Astrocyte (in vitro differentiated cells and primary cell): Measurements from ENCODE around the gene CLDN34.

Experiments
- EZH2 ChIP-seq: IDR thresholded peaks from 2 replicates; pipeline ENCODE4 v1.6.1; 2012; ENCODE audit warnings: mild to moderate bottlenecking, low read length, inconsistent platforms; ENCODE audit not compliant: insufficient read depth
- TF ChIP-seq, protein P1 (sequence below): IDR thresholded peaks from 2 replicates; pipeline ENCODE4 v1.5.1; 2011; ENCODE audit warnings: low read depth, mild to moderate bottlenecking, inconsistent platforms, low read length, moderate library complexity; ENCODE audit not compliant: insufficient read depth

DNA sequence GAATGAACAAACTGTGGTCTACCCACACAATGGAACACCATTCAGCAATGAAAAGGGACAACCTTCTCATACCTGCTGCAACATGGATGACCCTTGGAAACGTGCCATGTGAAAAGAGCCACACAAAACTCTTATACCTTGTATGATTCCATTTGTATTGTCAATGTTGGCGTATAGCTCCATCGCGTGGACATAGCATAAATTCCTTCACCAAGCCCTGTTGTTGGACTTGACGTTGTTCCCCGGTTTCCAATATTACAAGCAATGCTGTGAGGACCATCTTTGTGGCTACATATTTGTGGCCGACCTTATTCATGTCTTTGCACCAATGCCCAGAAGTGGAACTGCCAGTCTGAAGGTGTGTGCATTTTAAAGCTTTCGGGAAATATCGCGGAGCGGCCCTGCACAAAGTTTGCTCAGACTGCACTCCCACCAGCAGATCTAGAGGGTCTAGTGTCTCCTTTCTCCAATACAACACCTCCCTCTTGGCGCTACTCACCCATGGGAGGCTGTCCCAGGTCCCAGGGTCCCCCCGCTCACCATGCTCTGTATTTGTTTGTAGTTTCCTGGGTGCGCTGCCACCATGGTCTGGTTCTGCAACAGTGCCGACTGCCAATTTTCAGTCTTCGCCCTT lies at the start of gene CLDN34:
- TF ChIP-seq, protein P1, sequence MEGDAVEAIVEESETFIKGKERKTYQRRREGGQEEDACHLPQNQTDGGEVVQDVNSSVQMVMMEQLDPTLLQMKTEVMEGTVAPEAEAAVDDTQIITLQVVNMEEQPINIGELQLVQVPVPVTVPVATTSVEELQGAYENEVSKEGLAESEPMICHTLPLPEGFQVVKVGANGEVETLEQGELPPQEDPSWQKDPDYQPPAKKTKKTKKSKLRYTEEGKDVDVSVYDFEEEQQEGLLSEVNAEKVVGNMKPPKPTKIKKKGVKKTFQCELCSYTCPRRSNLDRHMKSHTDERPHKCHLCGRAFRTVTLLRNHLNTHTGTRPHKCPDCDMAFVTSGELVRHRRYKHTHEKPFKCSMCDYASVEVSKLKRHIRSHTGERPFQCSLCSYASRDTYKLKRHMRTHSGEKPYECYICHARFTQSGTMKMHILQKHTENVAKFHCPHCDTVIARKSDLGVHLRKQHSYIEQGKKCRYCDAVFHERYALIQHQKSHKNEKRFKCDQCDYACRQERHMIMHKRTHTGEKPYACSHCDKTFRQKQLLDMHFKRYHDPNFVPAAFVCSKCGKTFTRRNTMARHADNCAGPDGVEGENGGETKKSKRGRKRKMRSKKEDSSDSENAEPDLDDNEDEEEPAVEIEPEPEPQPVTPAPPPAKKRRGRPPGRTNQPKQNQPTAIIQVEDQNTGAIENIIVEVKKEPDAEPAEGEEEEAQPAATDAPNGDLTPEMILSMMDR = no peak
- TF ChIP-seq EZH2 = no peak
